ENCODE data around the gene SLC10A6. TPM values are rescaled to one million over a fixed set of nuclear protein-coding genes. Genes with fewer than 3 reads are reported as not detected.

SLC10A6 gene
- total RNA-seq (2022; extraction: Qiagen RNA extraction; ENCODE audit: low read depth) = not detected in 5 replicates

GRCh38 chr4:86848732-86849619, at the start of gene SLC10A6:
Gene SLC10A6, minus strand, starts transcription at chr4:86849384. Its CDS starts 269 bp downstream, at chr4:86849115.

GRCh38 chr4:86891762-86892635, 42.8 kb upstream of the SLC10A6 start, which contains the start of gene C4orf36:
Gene C4orf36, minus strand, starts transcription at chr4:86892422. Its CDS starts 902 bp downstream, at chr4:86891520.

Other genes starting within 250 kb of the SLC10A6 start
- gene C4orf36, start 43.0 kb upstream of the SLC10A6 start, total RNA-seq (2022; extraction: Qiagen RNA extraction; ENCODE audit: low read depth) = 0.64 to 1.4 TPM (median 1.0 TPM) in 5 replicates
- gene AFF1, start 85.6 kb upstream of the SLC10A6 start, total RNA-seq (2022; extraction: Qiagen RNA extraction; ENCODE audit: low read depth) = 8.9 to 13.6 TPM (median 11.0 TPM) in 5 replicates